MG63 (cell line): ENCODE measurements around the gene BEST4. TPM values are rescaled to one million over a fixed set of nuclear protein-coding genes. Genes with fewer than 3 reads are reported as not detected.
"Not testable (repeated sequence)": the region's sequence is repeated elsewhere in the genome, so short reads cannot be mapped to it uniquely, and the experiment has no call there.

Source experiments
- DNase-seq: peaks from one replicate; pipeline ENCODE4 v3.0.0-alpha.2; 2020
- H3K27me3 ChIP-seq: fragments of 250-450 bp; sonication (Bioruptor Pico); 2 replicates; pipeline ENCODE4 v1.5.1; 2020; ENCODE audit warnings: mild to moderate bottlenecking, moderate library complexity
- H3K36me3 ChIP-seq: fragments of 250-450 bp; sonication (Bioruptor Pico); 2 replicates; pipeline ENCODE4 v1.5.1; 2020; ENCODE audit warnings: mild to moderate bottlenecking, moderate library complexity
- H3K4me3 ChIP-seq: fragments of 250-450 bp; sonication (Bioruptor Pico); 2 replicates; pipeline ENCODE4 v1.5.1; 2020; ENCODE audit warnings: mild to moderate bottlenecking, moderate library complexity
- H3K9me3 ChIP-seq: fragments of 250-450 bp; sonication (Bioruptor Pico); 2 replicates; pipeline ENCODE4 v1.5.1; 2020; ENCODE audit warnings: mild to moderate bottlenecking, moderate library complexity
- total RNA-seq: library from RNA; depleted of rRNA; stranded (reverse); fragments of >200 nt; shearing (Covaris generic); gene quantifications from 2 replicates; pipeline ENCODE4 v1.2.3, GENCODE V29; 2014; ENCODE audit warnings: low replicate concordance

BEST4 gene
- total RNA-seq, 1 experiment from 2014 or later = not detected

DNA sequence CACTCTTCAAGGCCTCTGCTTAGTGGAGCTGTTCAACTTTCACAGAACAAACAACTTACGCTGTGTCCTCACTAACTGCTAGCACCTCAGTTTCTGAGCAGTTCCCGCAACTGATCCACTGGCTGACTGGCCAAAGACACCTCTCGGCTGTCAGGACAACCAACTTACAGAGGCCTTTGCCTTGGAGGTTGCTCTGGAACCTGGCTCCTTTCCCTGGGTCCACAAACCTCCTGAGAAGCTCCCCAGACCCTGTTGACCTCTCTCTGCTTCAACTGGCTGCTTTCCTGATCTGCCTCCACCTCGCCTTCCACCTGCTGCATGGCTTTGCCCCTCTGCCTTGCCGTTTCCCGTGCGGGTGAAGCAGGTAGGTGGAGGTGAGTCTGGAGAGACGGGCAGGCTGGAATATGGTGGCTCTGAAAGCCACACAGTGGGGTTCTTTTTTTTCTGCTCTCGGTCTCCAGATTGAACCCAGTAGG, 33.3 kb upstream of the BEST4 start:
- no peak overlapping the region for H3K4me3 ChIP-seq
- no peaks in the 10 kb centered on the region for H3K9me3 ChIP-seq
- no peaks in the 10 kb centered on the region for H3K27me3 ChIP-seq
- no peaks in the 10 kb centered on the region for H3K36me3 ChIP-seq
- no peak for DNase-seq

- H3K27me3 ChIP-seq = no peaks in the 10 kb centered on the region
- no peaks in the 10 kb centered on the region for H3K9me3 ChIP-seq
- peak overlapping the region; percentile 37 for H3K4me3 ChIP-seq
- DNase-seq = no peak
- H3K36me3 ChIP-seq = no peaks in the 10 kb centered on the region
Measured at GRCh38 chr1:44820328-44821239, 32.6 kb upstream of the BEST4 start.

GRCh38 chr1:44819608-44820327, 31.8 kb upstream of the BEST4 start:
- DNase-seq = peak; percentile 87

GRCh38 chr1:44819196-44819607, 31.2 kb upstream of the BEST4 start:
- no peaks in the 10 kb centered on the region for H3K27me3 ChIP-seq
- no peaks in the 10 kb centered on the region for H3K36me3 ChIP-seq
- H3K9me3 ChIP-seq = no peaks in the 10 kb centered on the region
- DNase-seq = no peak
- peak overlapping the region; percentile 37 for H3K4me3 ChIP-seq

More at GRCh38 chr1:44819608-44820327, 31.8 kb upstream of the BEST4 start:
- Histone ChIP-seq H3K4me3 (peak overlapping the region; percentile 37), H3K36me3 (no peaks in the 10 kb centered on the region), H3K27me3 (no peaks in the 10 kb centered on the region), H3K9me3 (no peaks in the 10 kb centered on the region)

GRCh38 chr1:44817771-44818495, 30.0 kb upstream of the BEST4 start:
- H3K4me3 ChIP-seq = no peak overlapping the region

DNA sequence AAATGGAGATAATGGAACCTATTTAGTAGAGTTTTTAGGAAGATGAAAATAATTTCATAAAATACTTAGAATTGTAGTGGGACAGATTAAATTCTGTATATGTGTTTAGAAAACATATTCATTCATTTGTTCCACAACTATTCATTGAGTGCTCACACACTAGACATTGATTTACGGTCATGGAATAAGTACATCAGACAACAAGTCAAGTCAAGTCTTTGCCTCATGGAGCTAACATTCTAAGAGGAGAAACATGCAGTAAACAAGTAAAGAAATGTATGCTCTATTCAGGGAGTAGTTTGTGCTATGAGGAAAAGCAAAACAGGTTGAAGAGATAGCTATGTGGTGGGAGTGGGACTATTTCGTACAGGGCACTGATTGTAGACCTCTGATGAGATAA, 29.3 kb upstream of the BEST4 start:
- H3K9me3 ChIP-seq = no peaks in the 10 kb centered on the region
- H3K4me3 ChIP-seq = no peak overlapping the region
- H3K27me3 ChIP-seq = no peaks in the 10 kb centered on the region
- no peak for DNase-seq
- no peaks in the 10 kb centered on the region for H3K36me3 ChIP-seq

More at GRCh38 chr1:44817771-44818495, 30.0 kb upstream of the BEST4 start:
- Histone ChIP-seq H3K9me3 (no peaks in the 10 kb centered on the region), H3K27me3 (no peaks in the 10 kb centered on the region), H3K36me3 (no peaks in the 10 kb centered on the region)
- DNase-seq = no peak

DNA sequence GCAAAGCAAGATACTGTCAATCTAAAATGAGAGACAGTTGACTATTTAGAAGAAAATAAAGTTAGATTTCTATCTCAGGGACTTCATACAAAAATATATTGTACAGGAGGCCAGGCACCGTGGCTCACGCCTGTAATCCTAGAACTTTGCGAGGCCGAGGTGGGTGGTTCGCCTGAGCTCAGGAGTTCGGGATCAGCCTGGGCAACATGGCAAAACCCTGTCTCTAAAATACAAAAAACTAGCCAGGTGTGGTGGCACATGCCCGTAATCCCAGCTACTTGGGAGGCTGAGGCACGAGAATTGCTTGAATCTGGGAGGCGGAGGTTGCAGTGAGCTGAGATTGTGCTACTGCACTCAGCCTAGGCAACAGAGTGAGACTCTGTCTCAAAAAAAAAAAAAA, 28.0 kb upstream of the BEST4 start:
- H3K27me3 ChIP-seq, H3K36me3 ChIP-seq, DNase-seq, H3K4me3 ChIP-seq, H3K9me3 ChIP-seq: not testable (repeated sequence)

- Histone ChIP-seq H3K36me3 (no peaks in the 10 kb centered on the region; the same call in 1 of the 2 replicates), H3K4me3 (no peak overlapping the region), H3K27me3 (no peaks in the 10 kb centered on the region), H3K9me3 (no peaks in the 10 kb centered on the region)
- no peak for DNase-seq
Measured at GRCh38 chr1:44812822-44813543, 25.0 kb upstream of the BEST4 start.

- peaks cover 3% of the 10 kb centered on the region for H3K36me3 ChIP-seq
- H3K27me3 ChIP-seq = no peaks in the 10 kb centered on the region
- no peak overlapping the region for H3K4me3 ChIP-seq
- DNase-seq = no peak
- H3K9me3 ChIP-seq = no peaks in the 10 kb centered on the region
Measured at GRCh38 chr1:44811234-44811633, 23.3 kb upstream of the BEST4 start.

DNA sequence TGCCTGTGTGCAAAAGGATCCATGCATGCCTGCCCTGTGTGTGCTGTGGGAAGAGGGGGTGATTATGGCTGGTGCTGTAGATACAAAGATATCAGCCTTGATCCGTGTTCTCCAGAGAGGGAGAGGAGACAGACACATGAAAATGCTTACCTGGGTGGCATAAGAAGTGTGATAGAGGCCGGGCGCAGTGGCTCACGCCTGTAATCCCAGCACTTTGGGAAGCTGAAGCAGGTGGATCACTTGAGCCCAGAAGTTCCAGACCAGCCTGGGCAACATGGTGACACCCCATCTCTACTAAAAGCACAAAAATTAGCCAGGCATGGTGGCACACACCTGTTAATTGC, 22.8 kb upstream of the BEST4 start:
- H3K4me3 ChIP-seq, DNase-seq, H3K27me3 ChIP-seq, H3K36me3 ChIP-seq, H3K9me3 ChIP-seq: not testable (repeated sequence)

GRCh38 chr1:44810101-44810761, 22.3 kb upstream of the BEST4 start:
- Histone ChIP-seq H3K9me3 (no peaks in the 10 kb centered on the region), H3K27me3 (no peaks in the 10 kb centered on the region), H3K36me3 (peaks cover 7% of the 10 kb centered on the region), H3K4me3 (no peak overlapping the region)
- peak; percentile 92 for DNase-seq

DNA sequence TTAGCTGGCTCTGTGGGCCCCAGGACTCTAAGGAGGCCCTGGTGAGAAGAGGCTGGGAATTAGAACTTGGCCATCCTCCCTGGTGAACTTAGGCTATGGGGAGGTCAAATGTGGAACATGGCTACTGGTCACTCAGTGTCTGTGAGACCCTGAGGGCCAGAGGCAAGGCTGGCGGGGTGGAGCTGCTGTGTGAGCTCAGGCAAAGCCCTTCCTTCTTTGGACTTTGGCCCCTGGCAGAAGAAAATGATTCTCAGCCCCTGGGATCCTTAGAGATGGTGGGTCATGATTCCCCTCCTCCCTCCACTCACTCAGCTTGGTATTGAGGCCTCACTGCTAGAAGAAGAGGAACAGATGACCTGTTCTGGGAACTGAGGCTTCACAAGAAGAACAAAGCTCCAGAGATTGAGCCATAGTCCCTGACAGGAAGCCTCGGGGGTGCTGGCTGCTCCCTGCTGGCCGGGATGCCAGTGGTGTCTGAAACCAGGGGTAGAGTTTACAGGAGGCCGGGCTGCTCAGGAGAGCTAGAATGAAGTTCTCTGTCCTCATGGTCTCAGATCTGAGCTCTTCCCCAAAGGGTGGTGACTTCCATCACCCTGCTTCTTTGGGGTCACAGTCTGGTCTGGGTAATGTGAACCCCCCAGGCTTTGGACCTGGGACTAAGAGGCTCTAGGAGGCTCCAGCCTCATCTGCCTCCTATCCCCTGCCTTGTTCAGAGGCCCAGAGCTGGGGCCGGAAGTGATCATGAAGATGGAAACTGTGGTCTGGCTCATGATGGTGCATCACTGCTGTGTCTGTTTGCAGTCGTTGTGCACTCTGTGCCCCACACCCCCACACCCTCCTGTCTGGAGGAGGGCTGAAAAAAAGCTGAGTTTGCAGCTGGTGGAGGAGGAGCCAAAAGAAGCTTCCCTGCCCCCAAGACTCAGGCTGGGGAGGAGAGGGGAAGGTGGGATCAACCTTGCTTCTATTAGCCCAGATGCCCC, 21.3 kb upstream of the BEST4 start:
- peak overlapping the region; percentile 19 for H3K4me3 ChIP-seq
- DNase-seq = peak; percentile 24
- H3K27me3 ChIP-seq = no peaks in the 10 kb centered on the region
- H3K9me3 ChIP-seq = no peaks in the 10 kb centered on the region
- H3K36me3 ChIP-seq = peaks cover 15% of the 10 kb centered on the region

GRCh38 chr1:44808063-44808937, 20.3 kb upstream of the BEST4 start, which contains the start of gene BTBD19:
Gene BTBD19 (plus strand): TSS chr1:44808523. CDS start chr1:44808821, 298 bp downstream.
- H3K4me3 ChIP-seq = peak within 1 kb of the TSS; percentile 19
- H3K27me3 ChIP-seq = no peaks in the 10 kb centered on the region
- H3K36me3 ChIP-seq = peaks cover 24% of the 10 kb centered on the region
- peak; percentile 82 for DNase-seq
- H3K9me3 ChIP-seq = no peaks in the 10 kb centered on the region
